Mucosa of descending colon (tissue), 3 donors: Measurements from ENCODE around the gene HIVEP1. TPM values are rescaled to one million over a fixed set of nuclear protein-coding genes. Genes with fewer than 3 reads are reported as not detected.

Experiments
- ATAC-seq: fragments of 200-7000 bp; cut with Tn5 transposase; one replicate; pipeline ENCODE4 v1.9.1; 2020; ENCODE audit warnings: mild to moderate bottlenecking, moderate library complexity
- DNase-seq, 3 donors: peaks; one replicate each; pipeline ENCODE4 v3.0.0-alpha.2; 2020
- H3K36me3 ChIP-seq: fragments of 200-600 bp; one replicate; pipeline ENCODE4 v1.8.0; 2021; ENCODE audit warnings: low read depth, mild to moderate bottlenecking
- H3K4me1 ChIP-seq: fragments of 200-600 bp; one replicate; pipeline ENCODE4 v1.8.0; 2021; ENCODE audit warnings: low read depth, mild to moderate bottlenecking
- H3K4me3 ChIP-seq: fragments of 200-600 bp; one replicate; pipeline ENCODE4 v1.8.0; 2021; ENCODE audit warnings: mild to moderate bottlenecking
- H3K9me3 ChIP-seq: fragments of 200-600 bp; one replicate; pipeline ENCODE4 v1.8.0; 2021; ENCODE audit warnings: mild to moderate bottlenecking
- CTCF ChIP-seq: fragments of 200-600 bp; IDR thresholded peaks from one replicate; pipeline ENCODE4 v1.8.0; 2022; ENCODE audit warnings: antibody characterized with exemption, mild to moderate bottlenecking
- intact Hi-C, 2 donors: fragments of 100-400 bp; cut with DNase I in 1 of 2; cut with micrococcal nuclease in 1 of 2; formaldehyde crosslinking; loops; one replicate each; pipeline versions ENCODE4 v1.11.0 to v1.11.1; 2022; cut with DNase I, micrococcal nuclease
- total RNA-seq, 3 donors: library from RNA; stranded (reverse); fragmentation: NEBNext Ultra II Directional in 2 of 3; extraction: Animal tissue kit (Norgen Biotek cat#: 25700) in 2 of 3; gene quantifications; one replicate each; pipeline versions ENCODE4 v1.2.1 to v1.2.4, GENCODE V29; 2021 to 2023
- donor health status: DM: no; HTN: no; CAD: no; lungs with moderate emphysema.
- donor health status: DM: no; HTN: no; CAD: no.
- donor health status: DM: no; HTN: yes; CAD: no.

HIVEP1 gene
- total RNA-seq, 3 donors from 2014 or later, result 27.6 to 37.3 (median 35.8) TPM

GRCh38 chr6:11969092-11969491 lies 43.0 kb upstream of the HIVEP1 start:
- intact Hi-C loops, result no loop called here
- Histone ChIP-seq H3K9me3 (no peaks in the 10 kb centered on the region), H3K4me1 (no peaks in the 10 kb centered on the region), H3K36me3 (no peaks in the 10 kb centered on the region), H3K4me3 (no peak overlapping the region)
- ATAC-seq (no peak), DNase-seq (no peak)
- TF ChIP-seq CTCF, result no peak

GRCh38 chr6:11970114-11970513 lies 42.0 kb upstream of the HIVEP1 start:
- Histone ChIP-seq H3K36me3 (no peaks in the 10 kb centered on the region), H3K4me1 (no peaks in the 10 kb centered on the region), H3K4me3 (no peak overlapping the region), H3K9me3 (no peaks in the 10 kb centered on the region)
- ATAC-seq, result no peak
- DNase-seq, result no peak
- intact Hi-C loops, result no loop called here
- no peak for TF ChIP-seq CTCF

- no peak for TF ChIP-seq CTCF
- no peak for ATAC-seq
- intact Hi-C loops, result no loop called here
- H3K36me3 ChIP-seq, result no peaks in the 10 kb centered on the region
- no peaks in the 10 kb centered on the region for H3K9me3 ChIP-seq
- no peak overlapping the region for H3K4me3 ChIP-seq
- no peaks in the 10 kb centered on the region for H3K4me1 ChIP-seq
- no peak for DNase-seq
Observed at GRCh38 chr6:11971154-11971553, 41.0 kb upstream of the HIVEP1 start.

- H3K36me3 ChIP-seq, result no peaks in the 10 kb centered on the region
- no peaks in the 10 kb centered on the region for H3K4me1 ChIP-seq
- DNase-seq, result no peak
- intact Hi-C loops, result no loop called here
- H3K9me3 ChIP-seq, result no peaks in the 10 kb centered on the region
- TF ChIP-seq CTCF, result no peak
- ATAC-seq, result no peak
- no peak overlapping the region for H3K4me3 ChIP-seq
Observed at GRCh38 chr6:11972270-11972669, 39.8 kb upstream of the HIVEP1 start.

GRCh38 chr6:11972806-11973205 lies 39.3 kb upstream of the HIVEP1 start:
- intact Hi-C loops, result no loop called here
- no peaks in the 10 kb centered on the region for H3K36me3 ChIP-seq
- ATAC-seq (no peak), DNase-seq (no peak)
- TF ChIP-seq CTCF, result no peak
- H3K4me1 ChIP-seq, result no peaks in the 10 kb centered on the region
- no peaks in the 10 kb centered on the region for H3K9me3 ChIP-seq
- no peak overlapping the region for H3K4me3 ChIP-seq

- Histone ChIP-seq H3K36me3 (no peaks in the 10 kb centered on the region), H3K4me1 (no peaks in the 10 kb centered on the region), H3K4me3 (no peak overlapping the region), H3K9me3 (no peaks in the 10 kb centered on the region)
- no peak for DNase-seq
- no peak for ATAC-seq
- intact Hi-C loops, result no loop called here
- TF ChIP-seq CTCF, result no peak
Observed at GRCh38 chr6:11973238-11973637, 38.9 kb upstream of the HIVEP1 start.
